HL-60 (cell line): ENCODE measurements around the gene JUN.

ENCODE experiments used
- CTCF ChIP-seq: IDR thresholded peaks from one replicate; pipeline ENCODE4 v1.5.1; 2011; ENCODE audit warnings: low read length, control low read depth, inconsistent platforms; ENCODE audit not compliant: insufficient read depth
- REST ChIP-seq: IDR thresholded peaks from 2 replicates; pipeline ENCODE4 v1.6.1; 2012; ENCODE audit warnings: low read depth; ENCODE audit not compliant: insufficient replicate concordance
- SPI1 ChIP-seq: IDR thresholded peaks from 2 replicates; pipeline ENCODE4 v1.6.1; 2012; ENCODE audit warnings: low read depth, mild to moderate bottlenecking, borderline replicate concordance

- no peak for TF ChIP-seq CTCF
- TF ChIP-seq REST, result no peak
- no peak for TF ChIP-seq SPI1
Observed at GRCh38 chr1:58829866-58830265, 46.0 kb upstream of the JUN start.
